ENCODE data around the gene ANGPTL4.
"Not testable (repeated sequence)": the region's sequence is repeated elsewhere in the genome, so short reads cannot be mapped to it uniquely, and the experiment has no call there.

DNA sequence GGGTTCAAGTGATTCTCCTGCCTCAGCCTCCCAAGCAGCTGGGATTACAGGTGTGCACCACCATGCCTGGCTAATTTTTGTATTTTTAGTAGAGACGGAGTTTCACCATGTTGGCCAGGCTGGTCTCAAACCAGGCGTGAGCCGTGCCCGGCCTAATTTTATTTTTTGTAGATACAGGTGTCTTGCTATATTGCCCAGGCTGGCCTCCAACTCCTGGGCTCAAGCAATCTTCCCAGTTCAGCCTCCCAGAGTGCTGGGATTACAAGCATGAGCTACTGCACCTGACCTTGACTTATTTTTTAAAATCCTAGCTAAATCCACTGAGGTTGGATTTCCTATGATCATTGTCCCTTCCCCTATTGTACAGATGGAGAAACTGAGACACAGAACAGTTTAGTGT, 22.5 kb upstream of the ANGPTL4 start:
- TF ChIP-seq, protein P1, sequence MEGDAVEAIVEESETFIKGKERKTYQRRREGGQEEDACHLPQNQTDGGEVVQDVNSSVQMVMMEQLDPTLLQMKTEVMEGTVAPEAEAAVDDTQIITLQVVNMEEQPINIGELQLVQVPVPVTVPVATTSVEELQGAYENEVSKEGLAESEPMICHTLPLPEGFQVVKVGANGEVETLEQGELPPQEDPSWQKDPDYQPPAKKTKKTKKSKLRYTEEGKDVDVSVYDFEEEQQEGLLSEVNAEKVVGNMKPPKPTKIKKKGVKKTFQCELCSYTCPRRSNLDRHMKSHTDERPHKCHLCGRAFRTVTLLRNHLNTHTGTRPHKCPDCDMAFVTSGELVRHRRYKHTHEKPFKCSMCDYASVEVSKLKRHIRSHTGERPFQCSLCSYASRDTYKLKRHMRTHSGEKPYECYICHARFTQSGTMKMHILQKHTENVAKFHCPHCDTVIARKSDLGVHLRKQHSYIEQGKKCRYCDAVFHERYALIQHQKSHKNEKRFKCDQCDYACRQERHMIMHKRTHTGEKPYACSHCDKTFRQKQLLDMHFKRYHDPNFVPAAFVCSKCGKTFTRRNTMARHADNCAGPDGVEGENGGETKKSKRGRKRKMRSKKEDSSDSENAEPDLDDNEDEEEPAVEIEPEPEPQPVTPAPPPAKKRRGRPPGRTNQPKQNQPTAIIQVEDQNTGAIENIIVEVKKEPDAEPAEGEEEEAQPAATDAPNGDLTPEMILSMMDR (IDR thresholded peaks at IDR 0.05; ENCODE audit: poor library complexity, severe bottlenecking): not testable (repeated sequence)
- not testable (repeated sequence) for TF ChIP-seq EP300 (conservative IDR thresholded peaks at IDR 0.05; ENCODE audit: poor library complexity, severe bottlenecking); EZH2 (IDR thresholded peaks at IDR 0.05; ENCODE audit: borderline replicate concordance, insufficient read depth, low read length, poor library complexity, severe bottlenecking); MXI1 (conservative IDR thresholded peaks at IDR 0.05; ENCODE audit: poor library complexity, severe bottlenecking); POLR2AphosphoS5 (IDR thresholded peaks at IDR 0.05); RAD21 (conservative IDR thresholded peaks at IDR 0.05); TAF1 (IDR thresholded peaks at IDR 0.05; ENCODE audit: low read depth)
- TF ChIP-seq, protein P2, sequence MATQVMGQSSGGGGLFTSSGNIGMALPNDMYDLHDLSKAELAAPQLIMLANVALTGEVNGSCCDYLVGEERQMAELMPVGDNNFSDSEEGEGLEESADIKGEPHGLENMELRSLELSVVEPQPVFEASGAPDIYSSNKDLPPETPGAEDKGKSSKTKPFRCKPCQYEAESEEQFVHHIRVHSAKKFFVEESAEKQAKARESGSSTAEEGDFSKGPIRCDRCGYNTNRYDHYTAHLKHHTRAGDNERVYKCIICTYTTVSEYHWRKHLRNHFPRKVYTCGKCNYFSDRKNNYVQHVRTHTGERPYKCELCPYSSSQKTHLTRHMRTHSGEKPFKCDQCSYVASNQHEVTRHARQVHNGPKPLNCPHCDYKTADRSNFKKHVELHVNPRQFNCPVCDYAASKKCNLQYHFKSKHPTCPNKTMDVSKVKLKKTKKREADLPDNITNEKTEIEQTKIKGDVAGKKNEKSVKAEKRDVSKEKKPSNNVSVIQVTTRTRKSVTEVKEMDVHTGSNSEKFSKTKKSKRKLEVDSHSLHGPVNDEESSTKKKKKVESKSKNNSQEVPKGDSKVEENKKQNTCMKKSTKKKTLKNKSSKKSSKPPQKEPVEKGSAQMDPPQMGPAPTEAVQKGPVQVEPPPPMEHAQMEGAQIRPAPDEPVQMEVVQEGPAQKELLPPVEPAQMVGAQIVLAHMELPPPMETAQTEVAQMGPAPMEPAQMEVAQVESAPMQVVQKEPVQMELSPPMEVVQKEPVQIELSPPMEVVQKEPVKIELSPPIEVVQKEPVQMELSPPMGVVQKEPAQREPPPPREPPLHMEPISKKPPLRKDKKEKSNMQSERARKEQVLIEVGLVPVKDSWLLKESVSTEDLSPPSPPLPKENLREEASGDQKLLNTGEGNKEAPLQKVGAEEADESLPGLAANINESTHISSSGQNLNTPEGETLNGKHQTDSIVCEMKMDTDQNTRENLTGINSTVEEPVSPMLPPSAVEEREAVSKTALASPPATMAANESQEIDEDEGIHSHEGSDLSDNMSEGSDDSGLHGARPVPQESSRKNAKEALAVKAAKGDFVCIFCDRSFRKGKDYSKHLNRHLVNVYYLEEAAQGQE (IDR thresholded peaks at IDR 0.05; ENCODE audit: borderline replicate concordance): not testable (repeated sequence)
